Thoracic aorta (tissue), 2 donors: ENCODE results near the gene ZCCHC3. TPM values are rescaled to one million over a fixed set of nuclear protein-coding genes. Genes with fewer than 3 reads are reported as not detected.

ENCODE experiments used
- ATAC-seq: fragments of 150-250 bp; one replicate; pipeline ENCODE4 v1.8.0; 2017; ENCODE audit warnings: low read depth; ENCODE audit not compliant: insufficient number of reproducible peaks, low FRiP score
- DNase-seq: peaks from one replicate; pipeline ENCODE4 v3.0.0-alpha.2; 2020; ENCODE audit warnings: low spot score
- H3K27ac ChIP-seq, 2 donors: fragments of 200-600 bp; sonication (generic); 1 replicate in 1 of 2; 2 replicates in 1 of 2; pipeline ENCODE4 v1.5.1; 2016; ENCODE audit warnings: mild to moderate bottlenecking in 2 of 2, moderate library complexity in 2 of 2
- H3K27me3 ChIP-seq: fragments of 200-600 bp; sonication (generic); replicated peaks from 2 replicates; pipeline ENCODE4 v1.6.0; 2016; ENCODE audit warnings: mild to moderate bottlenecking; ENCODE audit not compliant: insufficient read depth
- H3K36me3 ChIP-seq: fragments of 200-600 bp; sonication (generic); one replicate; pipeline ENCODE4 v1.5.1; 2016
- H3K4me1 ChIP-seq, 2 donors: fragments of 200-600 bp; sonication (generic); 1 replicate in 1 of 2; 2 replicates in 1 of 2; pipeline versions ENCODE4 v1.5.1 to v1.6.0; 2016; ENCODE audit warnings: low read depth in 2 of 2, mild to moderate bottlenecking in 1 of 2; ENCODE audit not compliant: control insufficient read depth in 1 of 2
- H3K4me3 ChIP-seq: fragments of 200-600 bp; sonication (generic); 2 replicates; pipeline ENCODE4 v1.5.1; 2016; ENCODE audit warnings: mild to moderate bottlenecking
- H3K9me3 ChIP-seq: fragments of 200-600 bp; sonication (generic); 2 replicates; pipeline ENCODE4 v1.5.1; 2016
- CTCF ChIP-seq: fragments of 200-600 bp; sonication (generic); IDR thresholded peaks from one replicate; pipeline ENCODE4 v1.5.1; 2019; ENCODE audit warnings: antibody characterized with exemption
- total RNA-seq, 2 donors: library from RNA; depleted of rRNA; stranded (reverse); fragments of >200 nt; gene quantifications; one replicate each; pipeline versions ENCODE4 v1.1.0 to v1.2.3, GENCODE V29; 2016

Gene ZCCHC3
- total RNA-seq, 2 donors from 2014 or later: 14.4 to 19.5 TPM

GRCh38 chr20:294602-295001 lies 2.8 kb upstream of the ZCCHC3 start:
- no peak for TF ChIP-seq CTCF
- DNase-seq (no peak), ATAC-seq (no peak)
- H3K4me3 ChIP-seq: no peak overlapping the region
- H3K27me3 ChIP-seq: no peaks in the 10 kb centered on the region
- H3K27ac ChIP-seq: no peak overlapping the region
- peaks cover 12 to 27% of the 10 kb centered on the region in 2 donors for H3K4me1 ChIP-seq
- no peaks in the 10 kb centered on the region for H3K9me3 ChIP-seq
- no peaks in the 10 kb centered on the region for H3K36me3 ChIP-seq

GRCh38 chr20:295804-296203 lies 1.6 kb upstream of the ZCCHC3 start:
- ATAC-seq (no peak), DNase-seq (no peak)
- TF ChIP-seq CTCF: no peak
- Histone ChIP-seq H3K27ac (no peak overlapping the region), H3K36me3 (no peaks in the 10 kb centered on the region), H3K9me3 (no peaks in the 10 kb centered on the region), H3K4me3 (no peak overlapping the region), H3K4me1 (peaks cover 23 to 33% of the 10 kb centered on the region in 2 donors), H3K27me3 (no peaks in the 10 kb centered on the region)

GRCh38 chr20:297925-298775 lies 780 bp downstream of the ZCCHC3 start:
- H3K27ac ChIP-seq: peak overlapping the region; percentile 86 to 91
- no peaks in the 10 kb centered on the region for H3K36me3 ChIP-seq
- ATAC-seq (peak; percentile 12), DNase-seq (no peak)
- H3K4me3 ChIP-seq: peak overlapping the region; percentile 74
- H3K4me1 ChIP-seq: peaks cover 23 to 29% of the 10 kb centered on the region in 2 donors
- H3K9me3 ChIP-seq: no peaks in the 10 kb centered on the region
- TF ChIP-seq CTCF: no peak
- H3K27me3 ChIP-seq: no peaks in the 10 kb centered on the region

GRCh38 chr20:298776-299391 lies 1.5 kb downstream of the ZCCHC3 start:
- H3K4me3 ChIP-seq: peak overlapping the region; percentile 74
- H3K4me1 ChIP-seq: peaks cover 23 to 29% of the 10 kb centered on the region in 2 donors
- H3K36me3 ChIP-seq: no peaks in the 10 kb centered on the region
- no peaks in the 10 kb centered on the region for H3K27me3 ChIP-seq
- TF ChIP-seq CTCF: no peak
- ATAC-seq (no peak), DNase-seq (no peak)
- H3K9me3 ChIP-seq: no peaks in the 10 kb centered on the region
- peak overlapping the region; percentile 86 to 91 for H3K27ac ChIP-seq

- DNase-seq (no peak), ATAC-seq (no peak)
- no peak for TF ChIP-seq CTCF
- Histone ChIP-seq H3K27ac (no peak overlapping the region), H3K4me1 (peaks cover 23 to 29% of the 10 kb centered on the region in 2 donors), H3K36me3 (no peaks in the 10 kb centered on the region), H3K4me3 (peak overlapping the region; percentile 74), H3K9me3 (no peaks in the 10 kb centered on the region), H3K27me3 (no peaks in the 10 kb centered on the region)
These were observed 3.1 kb downstream of the ZCCHC3 start for GRCh38 chr20:300345-300990.
